ENCODE measurements around the gene FANCE.

FANCE gene

DNA sequence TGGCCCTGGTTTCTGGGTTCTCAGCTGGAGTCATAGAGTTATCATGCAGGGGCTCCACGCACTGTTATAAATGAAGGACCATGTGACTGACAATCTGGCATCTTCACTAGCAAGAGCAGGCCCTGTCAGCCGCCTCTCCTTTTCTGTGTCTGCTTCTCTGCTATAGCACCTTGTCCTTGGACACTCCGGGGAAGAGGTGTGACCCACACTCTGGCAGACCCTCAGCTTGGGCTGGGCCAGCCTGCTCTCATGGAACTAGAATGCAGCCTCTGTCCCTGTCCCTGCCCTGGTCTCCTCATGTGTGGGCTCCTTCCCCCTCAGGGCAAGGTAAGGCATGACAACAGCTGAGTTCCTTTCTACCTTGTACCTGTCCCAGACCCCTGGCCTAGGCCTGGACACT is 10.9 kb upstream of the FANCE start:
- no peak for DNase-seq (ENCODE audit: low spot score)
- peaks cover 5% of the 10 kb centered on the region for H3K4me1 Mint-ChIP-seq (ENCODE audit: low read depth)
- H3K9me3 Mint-ChIP-seq: no peaks in the 10 kb centered on the region
- no peak overlapping the region for H3K27ac Mint-ChIP-seq
- H3K36me3 Mint-ChIP-seq (ENCODE audit: low read depth): no peaks in the 10 kb centered on the region
- no peak overlapping the region for H3K4me3 Mint-ChIP-seq
- no peaks in the 10 kb centered on the region for H3K27me3 Mint-ChIP-seq (ENCODE audit: low read depth)

DNA sequence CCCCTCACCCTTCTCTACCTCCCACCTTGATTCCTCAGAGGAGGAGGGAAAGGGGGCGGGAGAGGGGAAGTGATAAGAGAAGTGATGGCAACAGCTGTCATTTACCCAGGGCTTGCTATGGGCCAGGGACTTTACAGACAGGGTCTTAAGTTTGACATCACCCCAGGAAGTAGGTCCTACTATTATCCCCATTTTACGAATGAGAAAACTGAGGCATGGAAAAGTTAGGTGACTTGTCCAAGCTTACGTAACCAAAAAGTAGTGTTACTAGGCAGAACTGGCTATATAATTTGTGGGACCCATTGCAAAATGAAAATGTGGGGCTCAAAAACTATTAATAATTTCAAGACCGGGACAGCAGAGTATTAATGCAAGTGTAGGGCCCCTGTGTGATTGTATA is 10.5 kb upstream of the FANCE start:
- Mint-ChIP-seq H3K4me1 (ENCODE audit: low read depth) (peaks cover 5% of the 10 kb centered on the region), H3K36me3 (ENCODE audit: low read depth) (no peaks in the 10 kb centered on the region), H3K27me3 (ENCODE audit: low read depth) (no peaks in the 10 kb centered on the region), H3K4me3 (no peak overlapping the region), H3K9me3 (no peaks in the 10 kb centered on the region), H3K27ac (no peak overlapping the region)
- no peak for DNase-seq (ENCODE audit: low spot score)

DNA sequence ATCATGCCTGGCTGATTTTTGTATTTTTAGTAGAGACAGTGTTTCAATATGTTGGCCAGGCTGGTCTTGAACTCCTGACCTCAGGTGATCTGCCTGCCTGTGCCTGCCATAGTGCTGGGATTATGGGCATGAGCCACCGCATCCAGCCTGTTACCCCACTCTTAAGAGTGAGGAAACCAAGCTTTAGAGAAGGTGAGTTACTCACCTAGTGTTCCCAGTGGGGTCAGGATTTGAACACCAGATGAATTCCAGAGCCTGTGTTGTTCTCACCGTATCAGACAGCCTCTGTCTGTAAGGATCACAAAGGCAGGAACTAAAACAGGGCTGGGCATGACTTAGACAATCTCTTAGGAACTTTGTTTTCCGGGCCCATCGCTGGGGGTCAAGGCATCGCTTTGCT is 9.4 kb upstream of the FANCE start:
- no peak for DNase-seq (ENCODE audit: low spot score)
- H3K9me3 Mint-ChIP-seq: no peaks in the 10 kb centered on the region
- H3K27ac Mint-ChIP-seq: no peak overlapping the region
- H3K27me3 Mint-ChIP-seq (ENCODE audit: low read depth): no peaks in the 10 kb centered on the region
- no peaks in the 10 kb centered on the region for H3K36me3 Mint-ChIP-seq (ENCODE audit: low read depth)
- H3K4me3 Mint-ChIP-seq: no peak overlapping the region
- H3K4me1 Mint-ChIP-seq (ENCODE audit: low read depth): peaks cover 5% of the 10 kb centered on the region

DNA sequence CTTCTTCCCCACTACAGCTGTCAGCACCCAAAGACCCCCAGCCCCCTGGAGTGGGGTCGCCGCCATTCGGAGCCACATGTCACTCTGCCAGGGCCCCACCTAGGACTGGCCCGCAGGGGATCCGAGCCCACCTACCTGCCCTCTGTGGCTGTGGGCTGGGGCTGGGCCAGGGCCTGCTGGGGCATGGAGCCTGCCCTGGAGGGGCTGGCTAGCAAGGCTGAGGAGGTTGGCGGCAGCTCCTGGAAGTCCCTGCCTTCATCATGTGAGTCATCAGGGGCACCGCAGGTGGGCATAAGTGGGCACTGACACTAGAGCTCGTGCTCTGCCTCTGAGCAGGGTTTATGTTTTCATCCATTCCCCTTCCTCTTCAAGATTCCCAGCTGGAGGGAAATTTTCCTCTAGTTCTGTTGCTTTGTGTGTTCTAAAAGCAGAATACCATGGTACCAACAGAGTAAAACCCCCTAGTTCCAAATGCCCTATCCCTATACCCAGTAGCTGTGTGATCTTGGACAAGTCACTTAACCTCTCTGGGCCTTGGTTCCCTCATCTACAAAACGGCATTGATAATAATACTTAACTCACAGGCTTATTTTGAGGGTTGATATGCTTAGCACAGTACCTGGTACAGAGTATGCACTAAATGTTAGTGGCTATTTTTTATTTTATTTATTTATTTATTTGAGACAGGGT is 8.7 kb upstream of the FANCE start:
- Mint-ChIP-seq H3K27ac (no peak overlapping the region), H3K4me1 (ENCODE audit: low read depth) (peaks cover 7% of the 10 kb centered on the region), H3K4me3 (no peak overlapping the region), H3K36me3 (ENCODE audit: low read depth) (no peaks in the 10 kb centered on the region), H3K27me3 (ENCODE audit: low read depth) (no peaks in the 10 kb centered on the region), H3K9me3 (no peaks in the 10 kb centered on the region)
- no peak for DNase-seq (ENCODE audit: low spot score)

DNA sequence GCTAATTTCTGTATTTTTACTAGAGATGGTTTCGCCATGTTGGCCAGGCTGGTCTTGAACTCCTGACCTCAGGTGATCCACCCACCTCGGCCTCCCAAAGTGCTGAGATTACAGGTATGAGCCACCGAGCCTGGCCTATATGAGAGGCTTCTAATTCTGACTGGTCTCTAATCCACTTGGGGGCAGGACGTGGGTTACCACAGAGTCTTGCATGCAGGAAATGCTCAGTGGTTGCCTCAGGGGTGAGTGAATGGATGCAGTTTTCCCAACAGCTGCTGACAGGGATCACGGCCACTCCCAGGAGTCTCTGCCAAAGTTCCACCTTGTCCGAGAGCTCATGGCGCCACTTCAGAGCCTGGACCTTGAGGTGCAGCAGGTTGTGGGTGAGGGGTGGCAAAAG is 6.4 kb upstream of the FANCE start:
- H3K36me3 Mint-ChIP-seq (ENCODE audit: low read depth): no peaks in the 10 kb centered on the region
- no peaks in the 10 kb centered on the region for H3K9me3 Mint-ChIP-seq
- H3K27ac Mint-ChIP-seq: peak overlapping the region; percentile 45
- peaks cover 3% of the 10 kb centered on the region for H3K27me3 Mint-ChIP-seq (ENCODE audit: low read depth)
- H3K4me3 Mint-ChIP-seq: peak overlapping the region; percentile 54
- H3K4me1 Mint-ChIP-seq (ENCODE audit: low read depth): peaks cover 9% of the 10 kb centered on the region
- peak; percentile 12 for DNase-seq (ENCODE audit: low spot score)

DNA sequence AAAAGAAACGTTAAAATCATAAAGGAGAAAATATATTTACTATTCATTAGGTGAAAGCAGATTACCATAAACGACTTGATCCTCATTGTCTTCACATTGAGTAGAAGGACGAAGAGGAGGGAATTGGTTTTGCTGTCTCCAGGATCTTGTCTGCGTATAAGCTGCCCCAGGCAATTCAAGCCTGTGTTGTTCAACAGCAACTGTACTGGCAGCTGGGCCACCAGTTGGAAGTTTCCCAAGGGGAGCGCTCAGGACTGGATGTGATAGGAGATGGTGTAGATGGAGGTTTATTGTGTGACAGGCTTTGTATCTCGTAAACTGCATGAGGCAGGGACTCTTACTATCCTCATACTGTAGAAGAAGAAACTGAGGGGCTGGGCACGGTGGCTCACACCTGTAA is 3.9 kb upstream of the FANCE start:
- Mint-ChIP-seq H3K9me3 (no peaks in the 10 kb centered on the region), H3K27me3 (ENCODE audit: low read depth) (peaks cover 11% of the 10 kb centered on the region), H3K27ac (no peak overlapping the region), H3K4me1 (ENCODE audit: low read depth) (peaks cover 22% of the 10 kb centered on the region), H3K4me3 (no peak overlapping the region), H3K36me3 (ENCODE audit: low read depth) (no peaks in the 10 kb centered on the region)
- DNase-seq (ENCODE audit: low spot score): no peak

DNA sequence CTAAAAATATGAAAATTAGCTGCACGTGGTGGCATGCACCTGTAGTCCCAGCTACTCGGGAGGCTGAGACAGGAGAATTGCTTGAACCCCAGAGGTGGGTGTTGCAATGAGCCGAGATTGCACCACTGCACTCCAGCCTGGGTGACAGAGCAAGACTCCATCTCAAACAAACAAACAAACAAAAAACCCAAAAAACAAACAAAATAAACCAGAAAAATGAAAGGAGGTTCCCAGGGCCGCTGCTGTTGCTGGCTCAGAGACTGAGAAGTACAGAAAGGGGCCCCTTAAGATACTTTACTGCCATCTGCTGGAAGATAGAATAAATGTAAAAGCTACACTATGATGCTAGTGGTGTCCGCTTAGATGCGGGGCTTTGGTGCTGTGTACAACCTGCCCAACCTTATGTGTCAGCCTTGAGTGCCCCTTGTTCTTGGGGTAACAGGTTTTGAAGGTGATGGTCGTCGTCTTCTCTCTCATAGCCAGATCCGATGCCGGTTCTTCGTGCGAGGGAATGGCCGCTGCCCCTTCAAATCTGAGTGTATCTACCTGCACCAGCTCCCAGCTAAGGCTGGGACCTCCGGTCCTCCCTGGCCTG is 2.8 kb upstream of the FANCE start:
- Mint-ChIP-seq H3K27me3 (ENCODE audit: low read depth) (peaks cover 11% of the 10 kb centered on the region), H3K27ac (no peak overlapping the region), H3K4me3 (no peak overlapping the region), H3K9me3 (no peaks in the 10 kb centered on the region), H3K4me1 (ENCODE audit: low read depth) (peaks cover 26% of the 10 kb centered on the region), H3K36me3 (ENCODE audit: low read depth) (peaks cover 4% of the 10 kb centered on the region)
- no peak for DNase-seq (ENCODE audit: low spot score)

DNA sequence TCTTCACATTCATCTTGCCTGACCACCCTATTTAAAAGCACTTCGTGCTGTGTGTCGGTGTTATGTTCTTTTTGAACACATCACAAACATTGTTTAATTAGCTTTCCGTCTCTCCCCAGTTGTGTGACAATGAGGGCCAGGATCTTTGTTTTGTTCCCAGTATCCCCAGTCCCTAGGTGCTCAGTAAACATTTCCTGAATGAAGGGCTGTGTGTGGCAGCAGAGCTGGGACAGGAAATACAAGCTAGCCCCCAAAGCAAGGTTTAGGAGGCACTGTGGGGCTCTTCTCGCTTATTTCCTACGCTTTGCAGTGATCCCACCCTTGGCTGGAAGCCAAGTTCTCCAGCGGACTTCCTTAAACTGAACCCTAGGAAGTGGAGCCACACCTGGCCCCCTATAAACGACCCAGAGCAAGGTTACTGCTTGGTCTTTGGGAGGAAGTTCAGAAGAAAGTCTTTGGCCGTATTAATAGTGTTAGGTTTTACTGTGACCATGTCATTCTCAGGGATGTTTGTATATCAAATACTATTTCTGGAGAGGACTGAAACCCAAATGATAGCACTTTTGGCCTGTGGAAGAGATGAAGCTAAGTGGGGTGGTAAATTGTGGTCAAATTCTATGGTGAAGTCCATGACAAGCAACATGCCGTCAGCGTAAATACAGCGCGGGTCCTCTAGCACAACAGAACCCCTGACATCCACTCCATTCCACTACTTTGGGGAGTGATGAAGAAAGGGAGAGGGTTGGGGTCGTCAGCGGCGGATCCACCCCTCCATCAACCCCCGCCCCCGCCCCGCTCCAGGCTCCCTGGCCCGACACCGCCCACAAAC is 570 bp upstream of the FANCE start:
- peak overlapping the region; percentile 85 for H3K4me3 Mint-ChIP-seq
- peaks cover 18% of the 10 kb centered on the region for H3K36me3 Mint-ChIP-seq (ENCODE audit: low read depth)
- DNase-seq (ENCODE audit: low spot score): no peak
- H3K27ac Mint-ChIP-seq: no peak overlapping the region
- peaks cover 11% of the 10 kb centered on the region for H3K27me3 Mint-ChIP-seq (ENCODE audit: low read depth)
- H3K4me1 Mint-ChIP-seq (ENCODE audit: low read depth): peaks cover 27% of the 10 kb centered on the region
- no peaks in the 10 kb centered on the region for H3K9me3 Mint-ChIP-seq

DNA sequence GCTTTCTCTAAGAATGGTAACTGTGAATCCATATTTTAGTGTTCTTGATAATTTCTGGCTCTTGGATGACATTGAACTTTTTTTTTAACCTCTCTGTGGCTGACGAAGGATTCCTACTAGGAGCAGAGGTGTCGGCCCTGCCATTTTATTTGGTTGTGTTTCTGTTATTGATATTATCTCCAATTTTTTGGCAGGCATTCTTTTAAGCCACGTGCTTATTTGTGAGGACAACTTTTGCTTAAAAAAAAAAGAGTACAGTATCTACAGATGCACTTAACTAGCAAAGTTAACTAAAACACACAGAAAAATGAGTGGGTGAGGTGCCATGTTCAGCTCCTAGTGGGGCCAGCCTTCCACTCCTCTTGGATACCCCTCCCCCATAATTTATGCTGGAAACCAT is 1.1 kb downstream of the FANCE start:
- peaks cover 24% of the 10 kb centered on the region for H3K36me3 Mint-ChIP-seq (ENCODE audit: low read depth)
- peak overlapping the region; percentile 87 for H3K4me3 Mint-ChIP-seq
- no peak for DNase-seq (ENCODE audit: low spot score)
- H3K27ac Mint-ChIP-seq: peak overlapping the region; percentile 34
- H3K9me3 Mint-ChIP-seq: no peaks in the 10 kb centered on the region
- H3K27me3 Mint-ChIP-seq (ENCODE audit: low read depth): peaks cover 11% of the 10 kb centered on the region
- H3K4me1 Mint-ChIP-seq (ENCODE audit: low read depth): peaks cover 26% of the 10 kb centered on the region

DNA sequence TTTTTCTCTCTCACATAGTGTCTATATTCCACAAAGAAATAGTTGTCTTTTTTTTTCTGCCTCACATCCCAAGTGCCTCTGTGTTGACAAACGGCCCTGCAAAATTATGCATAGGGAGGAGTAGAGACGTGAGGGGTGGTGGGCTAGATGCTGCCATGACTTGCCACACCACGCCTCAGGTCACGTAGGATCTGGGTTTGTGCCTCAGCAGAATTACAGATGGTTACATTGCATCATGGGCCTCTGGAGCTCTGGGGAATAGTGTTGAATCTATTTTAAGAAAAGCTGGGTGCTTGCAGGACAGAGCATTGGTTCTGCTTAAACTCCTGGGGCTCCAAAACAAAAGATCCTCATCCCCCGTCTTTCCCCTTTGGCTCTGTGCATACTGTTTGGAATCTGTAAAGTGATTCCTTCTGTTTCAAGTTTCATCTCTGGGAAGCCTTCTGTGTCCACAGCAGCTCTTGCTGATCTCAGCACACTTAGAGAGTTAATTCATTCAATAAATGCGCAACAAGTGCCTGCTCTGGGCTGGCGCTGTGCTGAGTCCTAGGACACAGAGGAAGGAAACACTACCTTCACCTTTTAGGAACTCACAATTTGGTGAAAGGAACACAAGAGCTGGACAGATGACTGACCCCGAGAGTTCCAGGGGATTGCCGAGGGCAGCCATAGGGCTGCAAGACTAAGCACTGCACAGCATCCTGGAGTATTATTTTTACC is 2.4 kb downstream of the FANCE start:
- Mint-ChIP-seq H3K4me1 (ENCODE audit: low read depth) (peaks cover 22% of the 10 kb centered on the region), H3K27me3 (ENCODE audit: low read depth) (peaks cover 11% of the 10 kb centered on the region), H3K27ac (no peak overlapping the region), H3K4me3 (peak overlapping the region; percentile 61), H3K36me3 (ENCODE audit: low read depth) (peaks cover 32% of the 10 kb centered on the region), H3K9me3 (no peaks in the 10 kb centered on the region)
- no peak for DNase-seq (ENCODE audit: low spot score)

DNA sequence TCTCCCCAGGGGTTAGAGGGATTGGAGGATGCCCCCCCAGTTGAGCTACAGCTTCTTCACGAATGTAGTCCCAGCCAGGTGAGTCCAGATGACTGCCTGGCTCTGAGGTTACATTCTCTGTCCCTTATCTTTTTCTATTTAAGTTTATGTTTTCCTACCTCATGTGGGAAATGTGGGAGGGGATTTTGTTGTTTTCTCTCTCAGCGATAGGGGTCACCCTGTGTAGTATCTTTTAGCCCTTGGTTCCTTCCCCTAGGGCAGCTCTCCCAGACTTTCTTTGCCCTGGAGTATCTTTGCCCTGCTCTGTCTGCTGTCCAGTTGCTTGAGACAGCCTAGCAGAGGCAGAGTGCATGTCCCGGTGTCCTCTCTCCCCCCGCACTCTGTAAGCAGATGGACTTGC is 5.8 kb downstream of the FANCE start:
- H3K4me3 Mint-ChIP-seq: no peak overlapping the region
- DNase-seq (ENCODE audit: low spot score): no peak
- no peak overlapping the region for H3K27ac Mint-ChIP-seq
- H3K4me1 Mint-ChIP-seq (ENCODE audit: low read depth): peaks cover 11% of the 10 kb centered on the region
- H3K9me3 Mint-ChIP-seq: no peaks in the 10 kb centered on the region
- H3K27me3 Mint-ChIP-seq (ENCODE audit: low read depth): no peaks in the 10 kb centered on the region
- peaks cover 47% of the 10 kb centered on the region for H3K36me3 Mint-ChIP-seq (ENCODE audit: low read depth)

DNA sequence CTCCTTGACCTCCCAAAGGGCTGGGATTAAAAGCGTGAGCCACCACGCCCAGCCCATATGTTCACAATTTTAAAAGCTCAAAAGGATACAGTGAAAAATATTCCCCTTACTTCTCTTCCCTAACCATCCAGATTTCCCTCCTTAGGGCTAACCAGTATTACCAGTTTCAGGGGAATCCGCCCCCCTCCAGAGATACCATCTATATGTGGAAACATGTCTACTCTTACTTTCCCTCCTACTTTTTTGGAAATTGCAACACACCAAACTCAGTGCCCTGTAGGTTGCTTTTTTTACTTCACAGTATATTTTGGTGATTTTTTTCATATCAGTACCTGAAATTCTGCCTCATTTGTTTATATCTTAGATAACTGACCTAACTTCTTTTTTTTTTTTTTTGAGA is 9.1 kb downstream of the FANCE start:
- no peaks in the 10 kb centered on the region for H3K4me1 Mint-ChIP-seq (ENCODE audit: low read depth)
- peaks cover 48% of the 10 kb centered on the region for H3K36me3 Mint-ChIP-seq (ENCODE audit: low read depth)
- no peaks in the 10 kb centered on the region for H3K9me3 Mint-ChIP-seq
- no peak overlapping the region for H3K4me3 Mint-ChIP-seq
- DNase-seq (ENCODE audit: low spot score): no peak
- no peak overlapping the region for H3K27ac Mint-ChIP-seq
- H3K27me3 Mint-ChIP-seq (ENCODE audit: low read depth): no peaks in the 10 kb centered on the region

DNA sequence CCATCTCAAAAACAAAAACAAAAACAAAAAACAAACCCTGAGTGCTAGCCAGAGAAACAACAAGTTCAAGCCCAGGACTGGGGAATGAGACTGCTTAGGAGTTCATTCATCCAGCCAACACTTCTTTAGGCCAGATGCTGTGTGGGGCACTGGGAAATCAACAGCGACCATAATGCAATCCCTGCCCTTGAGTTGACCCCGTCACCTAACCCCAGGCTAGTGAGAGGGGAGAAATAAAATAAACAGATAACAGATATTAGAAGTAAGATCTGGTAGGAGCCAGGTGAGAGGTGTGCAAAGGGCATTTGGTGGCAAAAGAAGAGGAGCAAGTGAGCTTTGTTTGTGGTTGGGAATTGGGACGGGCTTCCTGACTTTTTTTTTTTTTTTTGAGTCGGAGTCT is 11.2 kb downstream of the FANCE start:
- Mint-ChIP-seq H3K27ac (no peak overlapping the region), H3K4me3 (no peak overlapping the region), H3K4me1 (ENCODE audit: low read depth) (peaks cover 7% of the 10 kb centered on the region), H3K9me3 (no peaks in the 10 kb centered on the region), H3K27me3 (ENCODE audit: low read depth) (no peaks in the 10 kb centered on the region), H3K36me3 (ENCODE audit: low read depth) (peaks cover 54% of the 10 kb centered on the region)
- DNase-seq (ENCODE audit: low spot score): no peak

DNA sequence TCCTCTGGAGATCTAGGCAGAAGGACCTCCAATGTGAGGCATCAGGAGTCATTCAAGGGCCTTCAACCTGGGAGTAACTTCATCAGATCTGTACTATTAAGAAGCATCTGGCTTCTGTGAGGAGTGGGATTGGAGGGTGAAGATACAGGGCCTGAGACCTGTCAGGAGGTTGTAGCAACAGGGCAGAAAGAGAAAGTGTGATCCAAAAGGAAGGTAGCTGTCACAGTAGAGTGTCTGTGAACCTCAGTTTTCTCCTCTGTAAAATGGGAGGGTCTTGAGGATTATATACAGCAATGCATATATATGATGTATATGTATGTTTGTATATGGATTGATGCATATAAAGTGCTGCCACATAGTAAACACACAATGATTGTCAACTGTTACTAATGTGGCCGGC is 13.5 kb downstream of the FANCE start:
- Mint-ChIP-seq H3K27me3 (ENCODE audit: low read depth) (no peaks in the 10 kb centered on the region), H3K36me3 (ENCODE audit: low read depth) (peaks cover 63% of the 10 kb centered on the region), H3K4me1 (ENCODE audit: low read depth) (peaks cover 18% of the 10 kb centered on the region), H3K9me3 (no peaks in the 10 kb centered on the region), H3K27ac (no peak overlapping the region), H3K4me3 (no peak overlapping the region)
- DNase-seq (ENCODE audit: low spot score): no peak

All from T-helper 2 cell treated with Interferon-gamma antibody and Interleukin-4, amounts not matched to agents 5 μg/mL and 100 μg/mL, for 36 hours (primary cell).